Ishikawa (cell line): ENCODE data around the gene TBX2.

ENCODE experiments used
- CEBPB ChIP-seq: IDR thresholded peaks from 2 replicates; pipeline ENCODE4 v1.6.1; 2012
- CREB1 ChIP-seq: IDR thresholded peaks from 2 replicates; pipeline ENCODE4 v1.6.1; 2012; ENCODE audit warnings: low read depth
- EP300 ChIP-seq: IDR thresholded peaks from 2 replicates; pipeline ENCODE4 v1.6.1; 2012; ENCODE audit warnings: borderline replicate concordance
- RAD21 ChIP-seq: IDR thresholded peaks from 2 replicates; pipeline ENCODE4 v1.6.1; 2012; ENCODE audit warnings: low read depth
- REST ChIP-seq: IDR thresholded peaks from 2 replicates; pipeline ENCODE4 v1.6.1; 2012; ENCODE audit warnings: low read depth, mild to moderate bottlenecking
- TAF1 ChIP-seq: IDR thresholded peaks from 2 replicates; pipeline ENCODE4 v1.6.1; 2012; ENCODE audit warnings: low read depth, mild to moderate bottlenecking
- TEAD4 ChIP-seq: IDR thresholded peaks from 2 replicates; pipeline ENCODE4 v1.6.1; 2012
- USF1 ChIP-seq: IDR thresholded peaks from 2 replicates; pipeline ENCODE4 v1.6.1; 2012
- YY1 ChIP-seq: IDR thresholded peaks from 2 replicates; pipeline ENCODE4 v1.6.1; 2012; ENCODE audit warnings: low read depth
- ZBTB7A ChIP-seq: IDR thresholded peaks from 2 replicates; pipeline ENCODE4 v1.6.1; 2012; ENCODE audit warnings: low read depth

GRCh38 chr17:61405686-61406536, 6.3 kb downstream of the TBX2 start:
- no peak for TF ChIP-seq TEAD4
- TF ChIP-seq ZBTB7A, result no peak
- TF ChIP-seq YY1, result no peak
- TF ChIP-seq CEBPB, result no peak
- TF ChIP-seq CREB1, result no peak
- TF ChIP-seq REST, result no peak
- TF ChIP-seq EP300, result no peak
- no peak for TF ChIP-seq RAD21
- TF ChIP-seq USF1, result no peak
- no peak for TF ChIP-seq TAF1
